IMR-90 (cell line): ENCODE measurements around the gene MYADML2. TPM values are rescaled to one million over a fixed set of nuclear protein-coding genes. Genes with fewer than 3 reads are reported as not detected.

Experiments used
- ATAC-seq: fragments of 200-7000 bp; cut with Tn5 transposase; 2 replicates; pipeline ENCODE4 v1.9.1; 2020; ENCODE audit warnings: low read depth, mild to moderate bottlenecking, moderate library complexity
- BruUV-seq: library from RNA; stranded (reverse); fragments of 400-500 nt; replicated peaks from 2 replicates; lab custom pipeline; 2021; lab: Mats Ljungman, UMichigan
- CTCF ChIA-PET: fragments of 300-600 bp; formaldehyde crosslinking; extraction: SDS; loops from one replicate; lab custom pipeline; 2021; ENCODE audit warnings: antibody characterized with exemption; lab: Yijun Ruan, JAX
- POLR2A ChIA-PET: fragments of 300-600 bp; sonication (Branson Sonifier 250); formaldehyde crosslinking; loops from one replicate; lab custom pipeline; 2022; ENCODE audit warnings: antibody characterized with exemption; ENCODE audit not compliant: unreplicated experiment; lab: Charles Lee
- DNase-seq: peaks from one replicate; pipeline ENCODE4 v3.0.0; 2013
- H2AFZ ChIP-seq: replicated peaks from 2 replicates; pipeline ENCODE3; 2013; ENCODE audit warnings: low read length, mild to moderate bottlenecking; ENCODE audit not compliant: poor library complexity
- H2AK5ac ChIP-seq: 2 replicates; pipeline ENCODE4 v1.6.1; 2013; ENCODE audit warnings: low read depth, low read length, inconsistent platforms
- H2AK9ac ChIP-seq: replicated peaks from 2 replicates; pipeline ENCODE3; 2013; ENCODE audit warnings: mild to moderate bottlenecking, low read depth, low read length, moderate library complexity; ENCODE audit not compliant: poor library complexity
- H2BK120ac ChIP-seq: 2 replicates; pipeline ENCODE4 v1.6.1; 2013; ENCODE audit warnings: low read depth, low read length, inconsistent platforms
- H2BK15ac ChIP-seq: 3 replicates; pipeline ENCODE4 v1.6.1; 2013; ENCODE audit warnings: low read depth, low read length, inconsistent platforms
- H2BK20ac ChIP-seq: 2 replicates; pipeline ENCODE4 v1.6.1; 2013; ENCODE audit warnings: low read depth, mild to moderate bottlenecking, inconsistent platforms, low read length, moderate library complexity
- H2BK5ac ChIP-seq: 2 replicates; pipeline ENCODE4 v1.6.1; 2013; ENCODE audit warnings: mild to moderate bottlenecking, low read depth, low read length, inconsistent platforms; ENCODE audit not compliant: poor library complexity, severe bottlenecking
- H3K14ac ChIP-seq: replicated peaks from 2 replicates; pipeline ENCODE4 v1.6.1; 2013; ENCODE audit warnings: low read depth, low read length, inconsistent platforms
- H3K18ac ChIP-seq: 2 replicates; pipeline ENCODE4 v1.6.1; 2013; ENCODE audit warnings: low read depth, low read length, control low read depth
- H3K23ac ChIP-seq: 2 replicates; pipeline ENCODE4 v1.6.1; 2013; ENCODE audit warnings: low read depth, low read length, inconsistent platforms
- H3K27ac ChIP-seq: 2 replicates; pipeline ENCODE4 v1.5.1; 2013; ENCODE audit warnings: mild to moderate bottlenecking, control low read depth, low read length; ENCODE audit not compliant: insufficient read depth
- H3K27me3 ChIP-seq: 2 replicates; pipeline ENCODE4 v1.6.1; 2013; ENCODE audit warnings: low read length; ENCODE audit not compliant: control insufficient read depth, insufficient read depth
- H3K36me3 ChIP-seq: 2 replicates; pipeline ENCODE4 v1.6.1; 2013; ENCODE audit warnings: low read length, mixed read lengths; ENCODE audit not compliant: control insufficient read depth, insufficient read depth
- H3K4ac ChIP-seq: 2 replicates; pipeline ENCODE4 v1.6.1; 2013; ENCODE audit warnings: low read depth, low read length, inconsistent platforms
- H3K4me1 ChIP-seq: 2 replicates; pipeline ENCODE4 v1.6.1; 2013; ENCODE audit warnings: low read length, mixed read lengths; ENCODE audit not compliant: control insufficient read depth, insufficient read depth
- H3K4me2 ChIP-seq: 2 replicates; pipeline ENCODE4 v1.6.1; 2013; ENCODE audit warnings: low read depth, mild to moderate bottlenecking, control low read depth, low read length, moderate library complexity
- H3K4me3 ChIP-seq: 2 replicates; pipeline ENCODE4 v1.5.1; 2013; ENCODE audit warnings: low read depth, mild to moderate bottlenecking, control low read depth, low read length, moderate library complexity; ENCODE audit not compliant: insufficient read depth
- H3K56ac ChIP-seq: 2 replicates; pipeline ENCODE4 v1.6.1; 2013; ENCODE audit warnings: low read length, inconsistent platforms; ENCODE audit not compliant: insufficient read depth; ENCODE audit errors: extremely low read depth
- H3K79me1 ChIP-seq, 2 experiments: 2 replicates each; pipeline ENCODE4 v1.6.1; 2013; ENCODE audit warnings: low read length in 2 of 2, inconsistent platforms in 1 of 2, low read depth in 1 of 2
- H3K9ac ChIP-seq: 2 replicates; pipeline ENCODE4 v1.6.1; 2013; ENCODE audit warnings: low read depth, low read length, control low read depth
- H3K9me1 ChIP-seq: 2 replicates; pipeline ENCODE4 v1.6.1; 2013; ENCODE audit warnings: low read length, inconsistent platforms; ENCODE audit not compliant: insufficient read depth
- H3K9me3 ChIP-seq: 2 replicates; pipeline ENCODE4 v1.6.1; 2013; ENCODE audit warnings: low read length; ENCODE audit not compliant: control insufficient read depth, insufficient read depth
- H4K20me1 ChIP-seq: 2 replicates; pipeline ENCODE4 v1.6.1; 2013; ENCODE audit warnings: low read length, inconsistent platforms; ENCODE audit not compliant: insufficient read depth
- H4K5ac ChIP-seq: 2 replicates; pipeline ENCODE4 v1.6.1; 2013; ENCODE audit warnings: mild to moderate bottlenecking, low read depth, low read length, control low read depth
- H4K8ac ChIP-seq, 2 experiments: 2 replicates each; pipeline ENCODE4 v1.6.1; 2013; ENCODE audit warnings: low read depth in 2 of 2, low read length in 2 of 2, control low read depth in 1 of 2, inconsistent platforms in 1 of 2
- H4K91ac ChIP-seq: 2 replicates; pipeline ENCODE4 v1.6.1; 2013; ENCODE audit warnings: low read depth, low read length, inconsistent platforms; ENCODE audit not compliant: insufficient read depth
- BHLHE40 ChIP-seq: fragments of 150-350 bp; IDR thresholded peaks from 2 replicates; pipeline ENCODE4 v1.6.1; 2016; ENCODE audit warnings: mild to moderate bottlenecking, low read depth, low read length
- CEBPB ChIP-seq: IDR thresholded peaks from 2 replicates; pipeline ENCODE4 v1.6.1; 2012; ENCODE audit warnings: low read depth, low read length, improper control_type of control experiment
- CHD1 ChIP-seq: IDR thresholded peaks from 2 replicates; pipeline ENCODE4 v1.6.1; 2012; ENCODE audit warnings: low read depth, low read length, improper control_type of control experiment
- FOS ChIP-seq: fragments of 150-350 bp; IDR thresholded peaks from 2 replicates; pipeline ENCODE4 v1.6.1; 2016; ENCODE audit warnings: low read depth, low read length
- MAFK ChIP-seq: IDR thresholded peaks from 2 replicates; pipeline ENCODE4 v1.6.1; 2012; ENCODE audit warnings: low read depth, low read length, improper control_type of control experiment
- MAZ ChIP-seq: IDR thresholded peaks from 2 replicates; pipeline ENCODE4 v1.6.1; 2012; ENCODE audit warnings: low read depth, mild to moderate bottlenecking, low read length, improper control_type of control experiment, moderate library complexity, borderline replicate concordance
- MXI1 ChIP-seq: IDR thresholded peaks from 2 replicates; pipeline ENCODE4 v1.6.1; 2012; ENCODE audit warnings: low read depth, mild to moderate bottlenecking, low read length, moderate library complexity, borderline replicate concordance
- NFE2L2 ChIP-seq: fragments of 150-350 bp; IDR thresholded peaks from 2 replicates; pipeline ENCODE4 v1.6.1; 2016; ENCODE audit warnings: low read depth, mild to moderate bottlenecking, low read length
- POLR2A ChIP-seq: IDR thresholded peaks from 2 replicates; pipeline ENCODE4 v1.6.1; 2012; ENCODE audit warnings: mild to moderate bottlenecking, low read depth, low read length
- RAD21 ChIP-seq: IDR thresholded peaks from 2 replicates; pipeline ENCODE4 v1.6.1; 2012; ENCODE audit warnings: low read length, improper control_type of control experiment
- RCOR1 ChIP-seq: IDR thresholded peaks from 2 replicates; pipeline ENCODE4 v1.6.1; 2012; ENCODE audit warnings: mild to moderate bottlenecking, low read length, improper control_type of control experiment; ENCODE audit not compliant: insufficient replicate concordance
- RFX5 ChIP-seq: IDR thresholded peaks from 2 replicates; pipeline ENCODE4 v1.8.0; 2012; ENCODE audit warnings: low read depth, mild to moderate bottlenecking, low read length, moderate library complexity
- SMC3 ChIP-seq: fragments of 150-350 bp; IDR thresholded peaks from 2 replicates; pipeline ENCODE4 v1.6.1; 2016; ENCODE audit warnings: low read depth, mild to moderate bottlenecking, antibody characterized with exemption, low read length, moderate library complexity
- WGBS, 2 experiments: methylation state at CpG; one replicate each; pipeline versions ENCODE4 v1.1.5 to v1.1.7; 2013; ENCODE audit warnings: missing lambda C conversion rate in 2 of 2; ENCODE audit not compliant: insufficient read length in 1 of 2; ENCODE audit errors: extremely low coverage in 2 of 2; 5-methylcytosine and 5-hydroxymethylcytosine counted together
- dilution Hi-C: fragments of 300-500 bp; cut with HindIII; formaldehyde crosslinking; loops from one replicate; pipeline ENCODE4 v1.14.3; 2018; ENCODE audit warnings: low sequenced_read_pairs; ENCODE audit not compliant: unreplicated experiment
- in situ Hi-C: fragments of 300-500 bp; cut with MboI; formaldehyde crosslinking; loops from 3 replicates; pipeline ENCODE4 v1.14.3; 2019; ENCODE audit warnings: low sequenced_read_pairs, inconsistent platforms, mixed read lengths
- intact Hi-C: fragments of 100-400 bp; cut with micrococcal nuclease; formaldehyde crosslinking; loops from 2 replicates; pipeline ENCODE4 v1.10.0; 2022
- polyA plus RNA-seq, 3 experiments: library from polyadenylated mRNA; depleted of rRNA; stranded (reverse); fragments of >200 nt; gene quantifications; 2 replicates each; pipeline ENCODE4 v1.2.3, GENCODE V29; 2012; ENCODE audit warnings: low replicate concordance in 1 of 3
- total RNA-seq: library from RNA; depleted of rRNA; stranded (reverse); fragments of >200 nt; gene quantifications from 2 replicates; pipeline ENCODE4 v1.2.3, GENCODE V29; 2012
- TF ChIP-seq, protein P1 (sequence below): conservative IDR thresholded peaks from 2 replicates; pipeline ENCODE4 v1.5.1; 2012; ENCODE audit warnings: mild to moderate bottlenecking, low read depth, low read length, improper control_type of control experiment
- TF ChIP-seq, protein P2 (sequence below): fragments of 150-350 bp; IDR thresholded peaks from 2 replicates; pipeline ENCODE4 v1.6.1; 2017; ENCODE audit warnings: mild to moderate bottlenecking, antibody characterized with exemption, low read length, low read depth

MYADML2 gene
- total and polyA plus RNA-seq, 2 of the 4 experiments (the other 2 are of a cell fraction), result not detected

DNA sequence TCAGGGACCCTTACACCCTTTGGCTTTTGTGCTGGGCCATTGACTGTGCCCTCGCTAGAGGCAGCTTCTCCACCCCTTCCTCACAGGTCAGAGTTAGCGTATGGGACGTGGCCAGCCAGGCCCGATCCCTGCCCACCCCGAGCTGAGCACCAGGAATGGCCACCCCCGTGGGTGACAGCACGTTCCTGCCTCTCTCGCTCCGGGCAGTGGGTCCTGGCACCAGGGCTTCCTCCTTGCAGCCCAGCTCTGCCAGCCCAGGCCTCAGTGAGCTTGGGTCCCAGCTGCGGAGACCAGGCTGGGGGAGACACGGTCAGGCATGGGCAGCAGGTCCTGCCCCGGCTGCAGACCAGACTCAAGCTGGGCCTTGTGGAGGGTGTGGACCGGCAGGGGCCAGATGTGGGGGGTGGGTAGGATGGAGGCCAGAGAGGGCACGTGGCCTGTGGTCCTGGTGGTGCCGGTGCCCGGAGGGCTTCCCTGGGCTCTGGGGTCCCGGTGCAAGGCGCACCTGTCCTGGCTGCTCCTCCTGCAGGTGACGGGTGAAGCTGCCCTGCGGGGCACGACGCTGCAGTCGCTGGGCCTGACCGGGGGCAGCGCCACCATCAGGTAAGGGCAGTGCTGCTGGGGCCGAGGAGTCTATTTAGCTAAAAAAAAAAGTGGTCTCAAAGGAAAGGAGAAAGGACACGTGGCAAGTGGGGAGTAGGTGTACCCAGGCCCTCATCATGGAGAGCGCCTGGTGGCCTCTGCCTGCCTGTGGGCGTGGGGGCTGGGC is 48.6 kb upstream of the MYADML2 start:
- Histone ChIP-seq H3K9me1 (no peaks in the 10 kb centered on the region), H2BK15ac (no peak overlapping the region), H3K27ac (no peak overlapping the region), H3K4me2 (no peak overlapping the region), H3K9ac (no peak overlapping the region), H3K27me3 (no peaks in the 10 kb centered on the region), H2BK20ac (no peak overlapping the region), H3K4me3 (no peak overlapping the region), H2AK5ac (no peak overlapping the region), H4K5ac (no peak overlapping the region), H3K9me3 (no peaks in the 10 kb centered on the region), H3K36me3 (peaks cover 8% of the 10 kb centered on the region; the same call in 1 of the 2 replicates), H2AFZ (no peak overlapping the region), H3K23ac (no peak overlapping the region), H3K4me1 (peaks cover 13% of the 10 kb centered on the region), H3K18ac (no peak overlapping the region), H4K20me1 (peaks cover 6% of the 10 kb centered on the region), H2BK5ac (no peak overlapping the region), H3K14ac (no peak overlapping the region), H3K4ac (no peak overlapping the region), H4K8ac (no peak overlapping the region), H2AK9ac (peak overlapping the region; percentile 76), H3K79me1 (peaks cover 9 to 21% of the 10 kb centered on the region in 2 experiments; a peak in 3 of 4 replicates), H2BK120ac (no peak overlapping the region), H4K91ac (no peak overlapping the region), H3K56ac (no peak overlapping the region)
- CTCF ChIA-PET, result no interaction called here
- no TSS peak for BruUV-seq
- POLR2A ChIA-PET, result interaction anchor here (0.6 kb wide), 1 partner anchor 273 kb away, joined by 3 read pairs; no protein-coding TSS in a partner anchor
- dilution Hi-C loops (no loop called here), intact Hi-C loops (no loop called here), in situ Hi-C loops (no loop called here)
- WGBS, 2 experiments, result 94% methylated on average over 9 of the region's 29 CpGs; no CpG with 5 or more reads in 1 of the 2 experiments
- ATAC-seq, result no peak
- no peak for DNase-seq
- TF ChIP-seq MAFK (no peak), MAZ (no peak), SMC3 (no peak), RAD21 (no peak), CHD1 (no peak), CEBPB (no peak), NFE2L2 (no peak), MXI1 (no peak), POLR2A (no peak), RFX5 (no peak), BHLHE40 (no peak), RCOR1 (no peak), FOS (no peak)
- TF ChIP-seq, protein P1, sequence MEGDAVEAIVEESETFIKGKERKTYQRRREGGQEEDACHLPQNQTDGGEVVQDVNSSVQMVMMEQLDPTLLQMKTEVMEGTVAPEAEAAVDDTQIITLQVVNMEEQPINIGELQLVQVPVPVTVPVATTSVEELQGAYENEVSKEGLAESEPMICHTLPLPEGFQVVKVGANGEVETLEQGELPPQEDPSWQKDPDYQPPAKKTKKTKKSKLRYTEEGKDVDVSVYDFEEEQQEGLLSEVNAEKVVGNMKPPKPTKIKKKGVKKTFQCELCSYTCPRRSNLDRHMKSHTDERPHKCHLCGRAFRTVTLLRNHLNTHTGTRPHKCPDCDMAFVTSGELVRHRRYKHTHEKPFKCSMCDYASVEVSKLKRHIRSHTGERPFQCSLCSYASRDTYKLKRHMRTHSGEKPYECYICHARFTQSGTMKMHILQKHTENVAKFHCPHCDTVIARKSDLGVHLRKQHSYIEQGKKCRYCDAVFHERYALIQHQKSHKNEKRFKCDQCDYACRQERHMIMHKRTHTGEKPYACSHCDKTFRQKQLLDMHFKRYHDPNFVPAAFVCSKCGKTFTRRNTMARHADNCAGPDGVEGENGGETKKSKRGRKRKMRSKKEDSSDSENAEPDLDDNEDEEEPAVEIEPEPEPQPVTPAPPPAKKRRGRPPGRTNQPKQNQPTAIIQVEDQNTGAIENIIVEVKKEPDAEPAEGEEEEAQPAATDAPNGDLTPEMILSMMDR, result no peak
- TF ChIP-seq, protein P2, sequence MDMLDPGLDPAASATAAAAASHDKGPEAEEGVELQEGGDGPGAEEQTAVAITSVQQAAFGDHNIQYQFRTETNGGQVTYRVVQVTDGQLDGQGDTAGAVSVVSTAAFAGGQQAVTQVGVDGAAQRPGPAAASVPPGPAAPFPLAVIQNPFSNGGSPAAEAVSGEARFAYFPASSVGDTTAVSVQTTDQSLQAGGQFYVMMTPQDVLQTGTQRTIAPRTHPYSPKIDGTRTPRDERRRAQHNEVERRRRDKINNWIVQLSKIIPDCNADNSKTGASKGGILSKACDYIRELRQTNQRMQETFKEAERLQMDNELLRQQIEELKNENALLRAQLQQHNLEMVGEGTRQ, result no peak
